ENCODE data around the gene NAV1. TPM values are rescaled to one million over a fixed set of nuclear protein-coding genes. Genes with fewer than 3 reads are reported as not detected.

Gene NAV1
- total RNA-seq, 1 donor from 2014 or later = 11.0 TPM

- Histone ChIP-seq H3K9me3 (ENCODE audit: control insufficient read depth in 3 of 3, low read length in 3 of 3) (no peaks in the 10 kb centered on the region), H3K27me3 (ENCODE audit: control insufficient read depth in 3 of 3, insufficient read depth in 3 of 3, low read length in 3 of 3) (no peaks in the 10 kb centered on the region), H3K9ac (ENCODE audit: low read depth in 1 of 3, low read length in 3 of 3) (peak overlapping the region in 2 of 3 donors; percentile 45 to 50), H3K4me1 (ENCODE audit: control insufficient read depth in 3 of 3, insufficient read depth in 3 of 3, low read length in 3 of 3) (peaks cover 47 to 59% (median 53%) of the 10 kb centered on the region in 3 donors), H3K27ac (ENCODE audit: low read depth, low read length) (peak overlapping the region; percentile 78), H3K4me3 (ENCODE audit: low read length in 3 of 3) (peak overlapping the region in 2 of 3 donors; percentile 0 to 49), H3K36me3 (ENCODE audit: control insufficient read depth in 3 of 3, insufficient read depth in 3 of 3, low read length in 3 of 3) (peaks cover 0 to 2% (median 0%) of the 10 kb centered on the region in 3 donors)
Observed at GRCh38 chr1:201504179-201504631, 34.7 kb upstream of the NAV1 start.

GRCh38 chr1:201504799-201505502, 34.0 kb upstream of the NAV1 start:
- peak overlapping the region; percentile 29 to 83 (median 60) for H3K4me3 ChIP-seq (ENCODE audit: low read length in 3 of 3)
- peaks cover 43 to 55% (median 51%) of the 10 kb centered on the region in 3 donors for H3K4me1 ChIP-seq (ENCODE audit: control insufficient read depth in 3 of 3, insufficient read depth in 3 of 3, low read length in 3 of 3)
- peak overlapping the region; percentile 45 to 92 (median 83) for H3K9ac ChIP-seq (ENCODE audit: low read depth in 1 of 3, low read length in 3 of 3)
- H3K9me3 ChIP-seq (ENCODE audit: control insufficient read depth in 3 of 3, low read length in 3 of 3) = no peaks in the 10 kb centered on the region
- no peaks in the 10 kb centered on the region for H3K27me3 ChIP-seq (ENCODE audit: control insufficient read depth in 3 of 3, insufficient read depth in 3 of 3, low read length in 3 of 3)
- H3K36me3 ChIP-seq (ENCODE audit: control insufficient read depth in 3 of 3, insufficient read depth in 3 of 3, low read length in 3 of 3) = peaks cover 0 to 2% (median 0%) of the 10 kb centered on the region in 3 donors
- H3K27ac ChIP-seq (ENCODE audit: low read depth, low read length) = peak overlapping the region; percentile 78

- Histone ChIP-seq H3K9ac (ENCODE audit: low read depth in 1 of 3, low read length in 3 of 3) (peak overlapping the region; percentile 82 to 92 (median 83)), H3K4me3 (ENCODE audit: low read length in 3 of 3) (peak overlapping the region; percentile 60 to 83 (median 77)), H3K4me1 (ENCODE audit: control insufficient read depth in 3 of 3, insufficient read depth in 3 of 3, low read length in 3 of 3) (peaks cover 39 to 50% (median 45%) of the 10 kb centered on the region in 3 donors)
Observed at GRCh38 chr1:201505503-201505890, 33.4 kb upstream of the NAV1 start.

GRCh38 chr1:201506092-201506491, 32.8 kb upstream of the NAV1 start:
- Histone ChIP-seq H3K27ac (ENCODE audit: low read depth, low read length) (peak overlapping the region; percentile 77), H3K4me3 (ENCODE audit: low read length in 3 of 3) (peak overlapping the region; percentile 60 to 83 (median 77)), H3K36me3 (ENCODE audit: control insufficient read depth in 3 of 3, insufficient read depth in 3 of 3, low read length in 3 of 3) (peaks cover 0 to 1% (median 0%) of the 10 kb centered on the region in 3 donors), H3K4me1 (ENCODE audit: control insufficient read depth in 3 of 3, insufficient read depth in 3 of 3, low read length in 3 of 3) (peaks cover 34 to 44% (median 39%) of the 10 kb centered on the region in 3 donors), H3K27me3 (ENCODE audit: control insufficient read depth in 3 of 3, insufficient read depth in 3 of 3, low read length in 3 of 3) (no peaks in the 10 kb centered on the region), H3K9ac (ENCODE audit: low read depth in 1 of 3, low read length in 3 of 3) (peak overlapping the region; percentile 82 to 92 (median 83)), H3K9me3 (ENCODE audit: control insufficient read depth in 3 of 3, low read length in 3 of 3) (no peaks in the 10 kb centered on the region)

More at GRCh38 chr1:201505503-201505890, 33.4 kb upstream of the NAV1 start:
- Histone ChIP-seq H3K27ac (ENCODE audit: low read depth, low read length) (peak overlapping the region; percentile 77), H3K27me3 (ENCODE audit: control insufficient read depth in 3 of 3, insufficient read depth in 3 of 3, low read length in 3 of 3) (no peaks in the 10 kb centered on the region), H3K9me3 (ENCODE audit: control insufficient read depth in 3 of 3, low read length in 3 of 3) (no peaks in the 10 kb centered on the region), H3K36me3 (ENCODE audit: control insufficient read depth in 3 of 3, insufficient read depth in 3 of 3, low read length in 3 of 3) (peaks cover 0 to 2% (median 0%) of the 10 kb centered on the region in 3 donors)

GRCh38 chr1:201506557-201507359, 32.2 kb upstream of the NAV1 start, which contains the start of gene CSRP1:
Gene CSRP1, minus strand, starts transcription at chr1:201507123. Its CDS starts 10,820 bp downstream, at chr1:201496303.
- Histone ChIP-seq H3K4me1 (ENCODE audit: control insufficient read depth in 3 of 3, insufficient read depth in 3 of 3, low read length in 3 of 3) (peaks cover 34 to 39% (median 39%) of the 10 kb centered on the region in 3 donors), H3K27me3 (ENCODE audit: control insufficient read depth in 3 of 3, insufficient read depth in 3 of 3, low read length in 3 of 3) (no peaks in the 10 kb centered on the region), H3K9me3 (ENCODE audit: control insufficient read depth in 3 of 3, low read length in 3 of 3) (no peaks in the 10 kb centered on the region), H3K4me3 (ENCODE audit: low read length in 3 of 3) (peak within 1 kb of the TSS; percentile 60 to 83 (median 77)), H3K9ac (ENCODE audit: low read depth in 1 of 3, low read length in 3 of 3) (peak within 1 kb of the TSS; percentile 82 to 92 (median 83)), H3K36me3 (ENCODE audit: control insufficient read depth in 3 of 3, insufficient read depth in 3 of 3, low read length in 3 of 3) (no peaks in the 10 kb centered on the region), H3K27ac (ENCODE audit: low read depth, low read length) (peak within 1 kb of the TSS; percentile 77)

GRCh38 chr1:201507360-201507675, 31.6 kb upstream of the NAV1 start:
- peak overlapping the region; percentile 59 to 92 (median 83) for H3K9ac ChIP-seq (ENCODE audit: low read depth in 1 of 3, low read length in 3 of 3)
- no peaks in the 10 kb centered on the region for H3K36me3 ChIP-seq (ENCODE audit: control insufficient read depth in 3 of 3, insufficient read depth in 3 of 3, low read length in 3 of 3)
- peak overlapping the region; percentile 41 to 83 (median 77) for H3K4me3 ChIP-seq (ENCODE audit: low read length in 3 of 3)
- H3K4me1 ChIP-seq (ENCODE audit: control insufficient read depth in 3 of 3, insufficient read depth in 3 of 3, low read length in 3 of 3) = peaks cover 35 to 41% (median 40%) of the 10 kb centered on the region in 3 donors
- peak overlapping the region; percentile 77 for H3K27ac ChIP-seq (ENCODE audit: low read depth, low read length)
- no peaks in the 10 kb centered on the region for H3K27me3 ChIP-seq (ENCODE audit: control insufficient read depth in 3 of 3, insufficient read depth in 3 of 3, low read length in 3 of 3)
- no peaks in the 10 kb centered on the region for H3K9me3 ChIP-seq (ENCODE audit: control insufficient read depth in 3 of 3, low read length in 3 of 3)

- H3K9ac ChIP-seq (ENCODE audit: low read depth in 1 of 3, low read length in 3 of 3) = no peak overlapping the region
- H3K4me3 ChIP-seq (ENCODE audit: low read length in 3 of 3) = no peak overlapping the region
- H3K27ac ChIP-seq (ENCODE audit: low read depth, low read length) = no peak overlapping the region
- H3K36me3 ChIP-seq (ENCODE audit: control insufficient read depth in 3 of 3, insufficient read depth in 3 of 3, low read length in 3 of 3) = no peaks in the 10 kb centered on the region
- no peaks in the 10 kb centered on the region for H3K27me3 ChIP-seq (ENCODE audit: control insufficient read depth in 3 of 3, insufficient read depth in 3 of 3, low read length in 3 of 3)
- peaks cover 35 to 44% (median 41%) of the 10 kb centered on the region in 3 donors for H3K4me1 ChIP-seq (ENCODE audit: control insufficient read depth in 3 of 3, insufficient read depth in 3 of 3, low read length in 3 of 3)
- H3K9me3 ChIP-seq (ENCODE audit: control insufficient read depth in 3 of 3, low read length in 3 of 3) = no peaks in the 10 kb centered on the region
Observed at GRCh38 chr1:201508809-201509208, 30.1 kb upstream of the NAV1 start.

GRCh38 chr1:201509601-201510374, 29.1 kb upstream of the NAV1 start:
- Histone ChIP-seq H3K27ac (ENCODE audit: low read depth, low read length) (no peak overlapping the region), H3K27me3 (ENCODE audit: control insufficient read depth in 3 of 3, insufficient read depth in 3 of 3, low read length in 3 of 3) (no peaks in the 10 kb centered on the region), H3K4me1 (ENCODE audit: control insufficient read depth in 3 of 3, insufficient read depth in 3 of 3, low read length in 3 of 3) (peaks cover 35 to 43% (median 37%) of the 10 kb centered on the region in 3 donors), H3K36me3 (ENCODE audit: control insufficient read depth in 3 of 3, insufficient read depth in 3 of 3, low read length in 3 of 3) (no peaks in the 10 kb centered on the region), H3K9me3 (ENCODE audit: control insufficient read depth in 3 of 3, low read length in 3 of 3) (no peaks in the 10 kb centered on the region), H3K4me3 (ENCODE audit: low read length in 3 of 3) (no peak overlapping the region), H3K9ac (ENCODE audit: low read depth in 1 of 3, low read length in 3 of 3) (no peak overlapping the region)

GRCh38 chr1:201510734-201511133, 28.2 kb upstream of the NAV1 start:
- Histone ChIP-seq H3K36me3 (ENCODE audit: control insufficient read depth in 3 of 3, insufficient read depth in 3 of 3, low read length in 3 of 3) (no peaks in the 10 kb centered on the region), H3K9ac (ENCODE audit: low read depth in 1 of 3, low read length in 3 of 3) (no peak overlapping the region), H3K9me3 (ENCODE audit: control insufficient read depth in 3 of 3, low read length in 3 of 3) (no peaks in the 10 kb centered on the region), H3K27ac (ENCODE audit: low read depth, low read length) (no peak overlapping the region), H3K4me1 (ENCODE audit: control insufficient read depth in 3 of 3, insufficient read depth in 3 of 3, low read length in 3 of 3) (peaks cover 28 to 33% (median 32%) of the 10 kb centered on the region in 3 donors), H3K27me3 (ENCODE audit: control insufficient read depth in 3 of 3, insufficient read depth in 3 of 3, low read length in 3 of 3) (no peaks in the 10 kb centered on the region), H3K4me3 (ENCODE audit: low read length in 3 of 3) (no peak overlapping the region)
